Suprapubic skin (tissue), 4 donors: Measurements from ENCODE around the gene EML1.

Experiments
- EP300 ChIP-seq: sonication (generic); formaldehyde crosslinking; IDR thresholded peaks from one replicate; pipeline ENCODE4 v1.6.1; 2017; ENCODE audit warnings: antibody characterized with exemption
- POLR2AphosphoS5 ChIP-seq, 3 donors: sonication (generic); formaldehyde crosslinking; IDR thresholded peaks; one replicate each; pipeline ENCODE4 v1.6.1; 2017; ENCODE audit warnings: antibody characterized with exemption in 3 of 3
- TF ChIP-seq, protein P1 (sequence below), 2 donors: fragments of 200-600 bp in 1 of 2; fragments of 450-650 bp in 1 of 2; sonication (generic) in 1 of 2; IDR thresholded peaks; one replicate each; pipeline ENCODE4 v1.5.1; 2016 to 2019; ENCODE audit warnings: antibody characterized with exemption in 2 of 2, mild to moderate bottlenecking in 1 of 2, moderate library complexity in 1 of 2

DNA sequence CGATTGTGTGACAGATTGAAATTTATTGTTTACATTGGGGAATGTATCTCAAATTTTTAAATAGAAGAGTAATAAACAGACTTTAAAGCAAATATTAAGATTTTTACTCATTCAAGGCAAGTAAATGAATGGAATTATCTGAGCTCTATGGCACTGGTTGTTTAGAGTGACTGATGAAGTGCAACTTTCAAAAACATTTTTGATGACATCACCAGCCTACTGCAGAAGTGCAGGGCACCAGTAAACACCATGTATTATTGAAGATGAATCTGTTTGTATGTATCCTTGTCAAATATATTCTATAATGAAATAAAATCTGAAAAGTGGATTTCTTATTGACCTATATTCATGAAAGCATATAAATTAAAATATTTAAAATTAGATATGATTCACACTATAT is 148.0 kb downstream of the EML1 start:
- TF ChIP-seq, protein P1, sequence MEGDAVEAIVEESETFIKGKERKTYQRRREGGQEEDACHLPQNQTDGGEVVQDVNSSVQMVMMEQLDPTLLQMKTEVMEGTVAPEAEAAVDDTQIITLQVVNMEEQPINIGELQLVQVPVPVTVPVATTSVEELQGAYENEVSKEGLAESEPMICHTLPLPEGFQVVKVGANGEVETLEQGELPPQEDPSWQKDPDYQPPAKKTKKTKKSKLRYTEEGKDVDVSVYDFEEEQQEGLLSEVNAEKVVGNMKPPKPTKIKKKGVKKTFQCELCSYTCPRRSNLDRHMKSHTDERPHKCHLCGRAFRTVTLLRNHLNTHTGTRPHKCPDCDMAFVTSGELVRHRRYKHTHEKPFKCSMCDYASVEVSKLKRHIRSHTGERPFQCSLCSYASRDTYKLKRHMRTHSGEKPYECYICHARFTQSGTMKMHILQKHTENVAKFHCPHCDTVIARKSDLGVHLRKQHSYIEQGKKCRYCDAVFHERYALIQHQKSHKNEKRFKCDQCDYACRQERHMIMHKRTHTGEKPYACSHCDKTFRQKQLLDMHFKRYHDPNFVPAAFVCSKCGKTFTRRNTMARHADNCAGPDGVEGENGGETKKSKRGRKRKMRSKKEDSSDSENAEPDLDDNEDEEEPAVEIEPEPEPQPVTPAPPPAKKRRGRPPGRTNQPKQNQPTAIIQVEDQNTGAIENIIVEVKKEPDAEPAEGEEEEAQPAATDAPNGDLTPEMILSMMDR (IDR thresholded peaks at IDR 0.05), result no peak
- no peak for TF ChIP-seq POLR2AphosphoS5 (IDR thresholded peaks at IDR 0.05)
- TF ChIP-seq EP300, result no peak
